ENCODE measurements around the gene RPUSD3.

GRCh38 chr3:9890249-9891071 lies 46.7 kb upstream of the RPUSD3 start, which contains the start of gene JAGN1:
- TF ChIP-seq CTCF (IDR thresholded peaks at IDR 0.05; ENCODE audit: insufficient read depth, low read length, poor library complexity, severe bottlenecking) (no peak), EZH2phosphoT487 (conservative IDR thresholded peaks at IDR 0.05; ENCODE audit: low read length) (no peak)
